Coronary artery (tissue), 2 donors: ENCODE data around the gene KRTAP4-11.
"Not testable (repeated sequence)": the region's sequence is repeated elsewhere in the genome, so short reads cannot be mapped to it uniquely, and the experiment has no call there.

ENCODE experiments used
- DNase-seq: peaks from one replicate; pipeline ENCODE4 v3.0.0-alpha.2; 2017; ENCODE audit warnings: low spot score
- H3K27ac ChIP-seq, 2 donors: fragments of 200-600 bp; sonication (generic); one replicate each; pipeline ENCODE4 v1.5.1; 2016 to 2019
- H3K4me3 ChIP-seq: fragments of 200-600 bp; sonication (generic); 2 replicates; pipeline ENCODE4 v1.5.1; 2016; ENCODE audit warnings: mild to moderate bottlenecking, moderate library complexity
- CTCF ChIP-seq: fragments of 200-600 bp; sonication (generic); IDR thresholded peaks from one replicate; pipeline ENCODE4 v1.5.1; 2019; ENCODE audit warnings: antibody characterized with exemption

KRTAP4-11 gene

GRCh38 chr17:41133880-41134735 lies 15.9 kb upstream of the KRTAP4-11 start:
- no peak for DNase-seq
- Histone ChIP-seq H3K27ac (no peak overlapping the region), H3K4me3 (no peak overlapping the region)
- no peak for TF ChIP-seq CTCF

GRCh38 chr17:41131979-41132378 lies 13.8 kb upstream of the KRTAP4-11 start:
- H3K27ac ChIP-seq, result no peak overlapping the region
- TF ChIP-seq CTCF, result no peak
- no peak for DNase-seq
- H3K4me3 ChIP-seq, result no peak overlapping the region

DNA sequence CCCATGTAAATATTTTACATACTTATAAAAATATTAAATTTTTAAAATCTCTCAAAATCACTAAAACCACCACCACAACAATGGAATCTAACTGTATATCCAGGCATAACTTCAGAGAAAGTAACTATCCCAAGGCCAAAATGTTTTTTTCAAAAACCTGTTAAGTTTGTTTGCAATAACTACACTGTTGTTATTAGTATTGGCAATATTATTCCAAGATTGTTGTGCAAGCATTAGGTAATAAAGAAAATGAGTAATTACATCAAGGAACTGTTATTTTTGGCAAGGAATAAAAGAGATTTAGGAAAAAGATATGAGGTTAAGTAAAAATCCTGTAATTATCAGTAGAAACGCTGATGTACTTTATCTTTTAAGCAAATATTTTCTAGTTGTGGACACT lies 9.2 kb upstream of the KRTAP4-11 start:
- Histone ChIP-seq H3K27ac (no peak overlapping the region), H3K4me3 (no peak overlapping the region)
- TF ChIP-seq CTCF, result no peak
- DNase-seq, result no peak

DNA sequence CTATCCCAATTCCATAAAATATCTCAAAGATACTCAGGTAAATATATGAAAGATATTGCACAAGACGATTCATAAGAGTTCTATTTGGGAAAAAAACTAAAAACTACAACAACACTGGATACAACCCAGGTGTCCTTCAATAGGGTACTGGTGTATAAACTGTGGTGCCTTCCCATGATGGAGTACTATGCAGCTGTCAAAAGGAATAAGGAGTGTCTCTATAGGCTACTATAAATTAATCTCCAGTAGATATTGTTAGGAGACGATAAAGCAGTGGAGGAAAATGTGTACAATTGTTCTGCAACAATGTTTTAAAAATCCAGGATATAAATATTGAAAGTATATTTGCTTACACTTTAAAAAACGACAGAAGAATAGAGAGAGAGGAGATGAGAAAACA lies 8.2 kb upstream of the KRTAP4-11 start:
- H3K4me3 ChIP-seq, result no peak overlapping the region
- no peak for DNase-seq

GRCh38 chr17:41125064-41125463 lies 6.9 kb upstream of the KRTAP4-11 start:
- H3K27ac ChIP-seq, result no peak overlapping the region
- DNase-seq, result no peak

More for the DNA sequence above, 8.2 kb upstream of the KRTAP4-11 start:
- TF ChIP-seq CTCF, result no peak
- no peak overlapping the region for H3K27ac ChIP-seq

GRCh38 chr17:41123991-41124371 lies 5.8 kb upstream of the KRTAP4-11 start, which contains the start of gene KRTAP4-12:
KRTAP4-12 (minus strand) TSS chr17:41124182; CDS start chr17:41124122, 60 bp downstream.
- not testable (repeated sequence) for H3K27ac ChIP-seq, H3K4me3 ChIP-seq, DNase-seq

More at GRCh38 chr17:41125064-41125463, 6.9 kb upstream of the KRTAP4-11 start:
- H3K4me3 ChIP-seq, result no peak overlapping the region
- TF ChIP-seq CTCF, result no peak

DNA sequence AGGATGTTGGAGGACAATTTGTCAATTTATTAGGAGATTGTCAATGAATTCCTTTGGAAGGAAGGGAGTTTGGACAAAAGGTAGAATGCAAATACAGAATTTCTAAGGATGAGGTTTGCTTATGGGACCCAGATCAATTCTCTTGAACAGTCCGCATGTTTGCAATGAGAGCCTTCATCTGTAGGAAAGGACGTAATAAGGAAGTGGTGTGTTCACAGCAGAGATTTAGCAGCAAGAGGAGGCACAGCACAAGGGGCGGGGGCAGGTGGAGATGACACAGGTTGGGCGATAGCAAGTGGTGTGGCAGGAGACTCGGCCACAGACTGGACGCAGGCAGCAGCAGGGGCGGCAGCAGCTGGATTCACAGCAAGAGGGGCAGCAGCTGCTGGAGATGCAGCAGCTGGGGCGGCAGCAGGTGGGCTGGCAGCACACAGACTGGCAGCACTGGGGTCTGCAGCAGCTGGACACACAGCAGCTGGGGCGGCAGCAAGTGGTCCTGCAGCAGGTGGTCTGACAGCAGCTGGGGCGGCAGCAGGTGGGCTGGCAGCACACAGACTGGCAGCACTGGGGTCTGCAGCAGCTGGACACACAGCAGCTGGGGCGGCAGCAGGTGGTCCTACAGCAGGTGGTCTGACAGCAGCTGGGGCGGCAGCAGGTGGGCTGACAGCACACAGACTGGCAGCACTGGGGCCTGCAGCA lies 5.3 kb upstream of the KRTAP4-11 start:
- not testable (repeated sequence) for H3K4me3 ChIP-seq, DNase-seq, H3K27ac ChIP-seq

DNA sequence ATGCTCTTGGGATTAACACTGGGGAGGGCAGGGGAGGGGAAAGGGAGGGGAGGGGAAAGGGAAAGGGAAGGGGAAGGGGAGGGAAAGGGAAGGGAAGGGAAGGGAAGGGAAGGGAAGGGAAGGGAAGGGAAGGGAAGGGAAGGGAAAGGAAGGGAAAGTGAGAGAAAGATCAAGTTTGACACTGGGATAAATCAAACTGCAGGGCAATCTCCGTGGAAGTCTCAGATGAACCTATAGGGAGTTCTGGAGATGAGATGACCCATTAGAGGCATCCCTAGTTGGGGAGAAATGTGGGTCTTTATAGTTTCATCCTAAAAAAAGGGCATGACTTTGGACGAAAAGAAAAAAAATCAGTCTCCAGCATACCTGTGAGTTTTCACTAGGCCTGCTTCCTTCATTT lies 3.6 kb upstream of the KRTAP4-11 start:
- no peak for DNase-seq
- no peak for TF ChIP-seq CTCF

GRCh38 chr17:41119696-41120690 lies 1.8 kb upstream of the KRTAP4-11 start:
- H3K4me3 ChIP-seq, DNase-seq: not testable (repeated sequence)

More for the DNA sequence above, 3.6 kb upstream of the KRTAP4-11 start:
- Histone ChIP-seq H3K27ac (no peak overlapping the region), H3K4me3 (no peak overlapping the region)

More at GRCh38 chr17:41119696-41120690, 1.8 kb upstream of the KRTAP4-11 start:
- H3K27ac ChIP-seq, result not testable (repeated sequence)
